Measurements from ENCODE around the gene INPP4A.

Gene INPP4A

DNA sequence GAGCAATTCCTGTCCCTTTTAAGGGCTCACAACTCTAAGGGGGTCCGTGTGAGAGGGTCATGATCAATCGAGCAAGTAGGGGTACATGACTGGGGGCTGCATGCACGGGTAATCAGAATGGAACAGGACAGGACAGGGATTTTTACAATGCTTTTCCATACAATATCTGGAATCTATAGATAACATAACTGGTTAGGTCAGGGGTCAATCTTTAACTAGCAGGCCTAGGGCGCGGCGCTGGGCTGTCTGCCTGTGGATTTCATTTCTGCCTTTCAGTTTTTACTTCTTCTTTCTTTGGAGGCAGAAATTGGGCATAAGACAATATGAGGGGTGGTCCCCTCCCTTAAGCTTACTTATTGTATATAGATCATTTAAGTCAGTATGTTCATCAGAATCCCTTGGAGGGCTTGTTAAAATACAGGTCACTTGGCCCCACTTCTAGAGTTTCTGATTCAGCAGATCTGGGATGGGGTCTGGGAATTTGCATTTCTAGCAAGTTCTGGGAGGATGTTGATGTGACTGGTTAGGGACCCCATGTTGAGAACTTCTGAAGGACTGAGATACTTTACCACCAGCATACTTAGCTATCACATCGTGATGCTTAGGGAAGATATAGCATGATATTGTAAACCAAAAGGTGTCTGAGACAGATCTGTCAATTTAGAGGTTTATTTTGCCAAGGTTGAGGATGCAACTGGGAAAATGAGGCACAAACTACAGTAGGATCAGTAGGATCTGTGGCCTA, 2.8 kb upstream of the INPP4A start:
- H3K4me1 ChIP-seq (ENCODE audit: insufficient read depth, low read length): peaks cover 13% of the 10 kb centered on the region
- no peak overlapping the region for H3K9ac ChIP-seq (ENCODE audit: low read length)
- no peak overlapping the region for H3K4me3 ChIP-seq (ENCODE audit: low read depth in 1 of 2, low read length in 2 of 2)
- no peaks in the 10 kb centered on the region for H3K9me3 ChIP-seq (ENCODE audit: low read length)
- H3K27me3 ChIP-seq (ENCODE audit: control insufficient read depth in 1 of 2, insufficient read depth in 2 of 2, low read length in 2 of 2): no peaks in the 10 kb centered on the region
- H3K36me3 ChIP-seq (ENCODE audit: insufficient read depth, low read length): no peaks in the 10 kb centered on the region
- H3K27ac ChIP-seq (ENCODE audit: low read depth, low read length): no peak overlapping the region

- H3K9me3 ChIP-seq (ENCODE audit: low read length): no peaks in the 10 kb centered on the region
- H3K4me3 ChIP-seq (ENCODE audit: low read depth in 1 of 2, low read length in 2 of 2): no peak overlapping the region
- H3K27me3 ChIP-seq (ENCODE audit: control insufficient read depth in 1 of 2, insufficient read depth in 2 of 2, low read length in 2 of 2): no peaks in the 10 kb centered on the region
- H3K4me1 ChIP-seq (ENCODE audit: insufficient read depth, low read length): peaks cover 17% of the 10 kb centered on the region
- no peak overlapping the region for H3K27ac ChIP-seq (ENCODE audit: low read depth, low read length)
- H3K36me3 ChIP-seq (ENCODE audit: insufficient read depth, low read length): no peaks in the 10 kb centered on the region
- H3K9ac ChIP-seq (ENCODE audit: low read length): no peak overlapping the region
Measured at GRCh38 chr2:98442488-98442887, 2.2 kb upstream of the INPP4A start.

DNA sequence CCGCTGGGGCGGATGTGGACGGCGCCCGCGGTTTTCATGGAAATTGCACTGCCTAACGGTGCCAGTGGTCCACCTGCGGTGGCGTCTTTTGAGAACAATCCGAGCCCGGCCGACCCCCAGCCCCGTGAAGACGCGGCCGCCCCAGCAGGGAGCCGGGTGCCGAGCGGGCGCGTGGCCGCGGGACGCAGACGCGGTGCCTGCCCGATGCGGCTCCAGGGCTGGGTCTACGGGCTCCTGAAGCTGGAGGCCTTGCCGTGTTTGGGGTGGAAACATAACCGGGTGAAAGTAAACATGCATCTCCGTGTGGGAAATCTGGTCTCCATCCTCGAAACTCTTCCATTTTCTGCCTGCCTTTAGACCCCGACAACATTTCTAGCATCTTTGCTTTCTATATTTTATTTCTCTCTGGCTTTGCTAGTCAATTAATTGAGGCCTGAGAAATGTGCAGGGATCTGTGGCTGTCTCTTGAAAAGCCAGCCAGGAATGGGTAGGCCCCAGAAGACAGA, 572 bp downstream of the INPP4A start:
- Histone ChIP-seq H3K9me3 (ENCODE audit: low read length) (no peaks in the 10 kb centered on the region), H3K4me3 (ENCODE audit: low read depth in 1 of 2, low read length in 2 of 2) (peak overlapping the region; percentile 67 to 91), H3K27me3 (ENCODE audit: control insufficient read depth in 1 of 2, insufficient read depth in 2 of 2, low read length in 2 of 2) (no peaks in the 10 kb centered on the region), H3K4me1 (ENCODE audit: insufficient read depth, low read length) (peaks cover 21% of the 10 kb centered on the region), H3K27ac (ENCODE audit: low read depth, low read length) (peak overlapping the region; percentile 78), H3K9ac (ENCODE audit: low read length) (peak overlapping the region; percentile 32), H3K36me3 (ENCODE audit: insufficient read depth, low read length) (no peaks in the 10 kb centered on the region)

DNA sequence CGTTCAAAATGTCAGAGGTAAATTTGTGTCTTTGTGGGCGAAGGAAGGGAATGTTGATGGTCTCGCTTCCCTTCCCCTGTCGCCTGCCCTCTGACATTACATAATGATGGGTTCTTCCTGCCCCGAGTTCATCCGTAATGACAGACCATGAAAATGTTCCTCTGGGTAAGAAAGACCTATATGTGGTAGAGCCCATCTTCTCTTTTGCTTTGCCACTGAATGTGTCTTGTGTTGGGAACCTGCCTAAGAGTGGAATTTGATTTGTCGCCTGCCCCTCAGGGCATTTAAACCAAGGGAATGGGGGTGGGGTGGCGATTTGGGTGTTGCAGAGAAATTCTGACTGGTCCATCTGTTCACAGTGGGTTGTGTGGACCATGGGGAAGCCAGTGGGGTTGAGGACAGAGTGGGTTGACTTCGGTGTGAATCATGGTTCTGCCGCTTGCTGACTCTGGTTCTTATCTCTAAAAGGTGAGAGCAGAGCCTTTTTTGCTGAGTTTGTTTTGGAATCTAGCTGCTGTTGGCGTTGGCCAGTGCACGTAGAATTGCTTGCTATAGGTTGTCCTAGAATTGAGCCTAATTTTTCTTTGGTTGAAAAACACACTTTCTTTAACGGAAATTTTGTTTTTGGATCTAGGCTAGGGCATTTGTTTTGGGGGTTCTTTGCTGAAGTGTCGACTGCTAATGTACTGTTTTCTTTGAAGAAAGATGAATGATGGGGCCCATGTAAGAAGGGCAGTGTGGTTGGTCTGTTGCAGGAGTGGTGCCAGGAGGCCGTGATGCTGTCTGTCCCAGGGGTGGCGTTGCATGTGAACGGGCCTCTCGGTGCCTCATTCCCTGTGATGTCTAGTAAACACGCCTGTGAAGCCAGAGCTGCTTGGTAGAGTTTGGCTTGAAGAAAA, 1.3 kb downstream of the INPP4A start:
- peaks cover 24% of the 10 kb centered on the region for H3K4me1 ChIP-seq (ENCODE audit: insufficient read depth, low read length)
- no peaks in the 10 kb centered on the region for H3K9me3 ChIP-seq (ENCODE audit: low read length)
- no peaks in the 10 kb centered on the region for H3K27me3 ChIP-seq (ENCODE audit: control insufficient read depth in 1 of 2, insufficient read depth in 2 of 2, low read length in 2 of 2)
- peak overlapping the region; percentile 32 for H3K9ac ChIP-seq (ENCODE audit: low read length)
- H3K27ac ChIP-seq (ENCODE audit: low read depth, low read length): peak overlapping the region; percentile 78
- H3K36me3 ChIP-seq (ENCODE audit: insufficient read depth, low read length): no peaks in the 10 kb centered on the region
- H3K4me3 ChIP-seq (ENCODE audit: low read depth in 1 of 2, low read length in 2 of 2): peak overlapping the region; percentile 67 to 91

- H3K36me3 ChIP-seq (ENCODE audit: insufficient read depth, low read length): no peaks in the 10 kb centered on the region
- H3K27me3 ChIP-seq (ENCODE audit: control insufficient read depth in 1 of 2, insufficient read depth in 2 of 2, low read length in 2 of 2): no peaks in the 10 kb centered on the region
- peaks cover 24% of the 10 kb centered on the region for H3K4me1 ChIP-seq (ENCODE audit: insufficient read depth, low read length)
- no peak overlapping the region for H3K27ac ChIP-seq (ENCODE audit: low read depth, low read length)
- H3K9me3 ChIP-seq (ENCODE audit: low read length): no peaks in the 10 kb centered on the region
- no peak overlapping the region for H3K9ac ChIP-seq (ENCODE audit: low read length)
- H3K4me3 ChIP-seq (ENCODE audit: low read depth in 1 of 2, low read length in 2 of 2): no peak overlapping the region
Measured at GRCh38 chr2:98446850-98447249, 2.2 kb downstream of the INPP4A start.

DNA sequence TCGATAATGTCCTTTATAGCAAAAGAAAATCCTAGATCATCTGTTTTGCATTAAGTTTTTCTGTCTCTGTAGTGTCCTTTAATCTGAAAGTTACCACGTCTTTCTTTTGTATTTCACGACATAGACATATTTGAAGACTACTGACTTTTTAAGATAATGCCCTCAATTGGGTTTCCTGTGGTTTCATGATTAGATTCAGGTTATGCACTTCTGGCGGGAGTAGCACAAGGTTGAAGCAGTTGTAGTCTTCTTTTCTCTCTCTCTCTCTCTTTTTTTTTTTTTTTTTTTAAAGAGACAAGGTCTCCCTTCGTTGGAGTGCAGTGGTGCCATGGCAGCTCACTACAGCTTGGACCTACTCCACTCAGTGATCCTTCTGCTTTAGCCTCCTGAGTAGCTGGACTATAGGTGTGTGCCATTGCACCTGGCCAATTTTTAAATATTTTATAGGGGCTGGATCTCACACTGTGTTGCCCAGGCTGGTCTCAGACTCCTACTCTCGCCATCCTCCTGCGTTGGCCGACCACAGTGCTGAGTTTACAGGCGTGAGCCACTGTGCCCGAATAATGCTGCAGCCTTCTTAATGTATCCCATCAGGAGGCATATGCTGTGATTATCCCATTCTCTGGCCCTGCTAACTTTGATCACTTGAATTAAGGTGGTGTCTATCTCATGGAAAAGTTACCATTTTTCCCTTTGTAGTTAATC, 3.9 kb downstream of the INPP4A start:
- no peak overlapping the region for H3K27ac ChIP-seq (ENCODE audit: low read depth, low read length)
- no peak overlapping the region for H3K9ac ChIP-seq (ENCODE audit: low read length)
- no peak overlapping the region for H3K4me3 ChIP-seq (ENCODE audit: low read depth in 1 of 2, low read length in 2 of 2)
- H3K4me1 ChIP-seq (ENCODE audit: insufficient read depth, low read length): peaks cover 34% of the 10 kb centered on the region
- no peaks in the 10 kb centered on the region for H3K27me3 ChIP-seq (ENCODE audit: control insufficient read depth in 1 of 2, insufficient read depth in 2 of 2, low read length in 2 of 2)
- no peaks in the 10 kb centered on the region for H3K9me3 ChIP-seq (ENCODE audit: low read length)
- no peaks in the 10 kb centered on the region for H3K36me3 ChIP-seq (ENCODE audit: insufficient read depth, low read length)

DNA sequence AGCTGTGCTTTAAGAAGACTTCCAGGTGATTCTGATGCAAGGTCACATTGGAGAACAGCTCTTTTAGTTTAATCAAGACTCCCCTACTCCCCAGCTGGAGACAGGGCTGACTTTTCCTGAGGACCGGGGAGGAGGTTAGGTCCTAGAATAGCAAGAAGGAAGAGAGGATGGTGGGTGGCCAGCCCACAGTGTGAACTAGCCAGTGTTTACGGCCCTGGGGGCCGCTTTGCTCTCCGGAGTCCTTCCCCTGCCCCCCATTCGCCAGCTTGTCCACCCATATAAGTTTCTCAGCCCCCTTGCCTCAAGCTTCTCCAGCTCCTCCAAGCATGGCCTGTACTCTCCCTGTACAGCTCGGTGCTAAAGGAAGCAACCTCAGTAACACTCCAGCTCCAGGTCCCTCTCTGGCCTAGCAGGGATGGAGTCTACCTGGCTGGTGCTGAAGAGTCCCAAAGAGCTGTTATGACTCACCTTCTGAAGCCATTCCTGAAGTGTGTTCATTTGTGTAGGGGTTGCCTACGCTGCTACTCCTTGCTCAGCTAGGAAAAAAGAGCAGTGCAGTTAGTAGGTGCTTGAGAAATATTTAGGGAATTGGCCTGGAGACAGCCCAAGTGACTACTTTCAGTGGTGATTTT, 7.9 kb downstream of the INPP4A start:
- no peak overlapping the region for H3K27ac ChIP-seq (ENCODE audit: low read depth, low read length)
- H3K4me3 ChIP-seq (ENCODE audit: low read depth in 1 of 2, low read length in 2 of 2): no peak overlapping the region
- H3K4me1 ChIP-seq (ENCODE audit: insufficient read depth, low read length): peaks cover 49% of the 10 kb centered on the region
- H3K36me3 ChIP-seq (ENCODE audit: insufficient read depth, low read length): no peaks in the 10 kb centered on the region
- no peak overlapping the region for H3K9ac ChIP-seq (ENCODE audit: low read length)
- H3K27me3 ChIP-seq (ENCODE audit: control insufficient read depth in 1 of 2, insufficient read depth in 2 of 2, low read length in 2 of 2): no peaks in the 10 kb centered on the region
- no peaks in the 10 kb centered on the region for H3K9me3 ChIP-seq (ENCODE audit: low read length)

GRCh38 chr2:98453083-98453482, 8.4 kb downstream of the INPP4A start:
- no peaks in the 10 kb centered on the region for H3K9me3 ChIP-seq (ENCODE audit: low read length)
- no peak overlapping the region for H3K27ac ChIP-seq (ENCODE audit: low read depth, low read length)
- H3K36me3 ChIP-seq (ENCODE audit: insufficient read depth, low read length): no peaks in the 10 kb centered on the region
- H3K9ac ChIP-seq (ENCODE audit: low read length): no peak overlapping the region
- no peaks in the 10 kb centered on the region for H3K27me3 ChIP-seq (ENCODE audit: control insufficient read depth in 1 of 2, insufficient read depth in 2 of 2, low read length in 2 of 2)
- peaks cover 52% of the 10 kb centered on the region for H3K4me1 ChIP-seq (ENCODE audit: insufficient read depth, low read length)
- H3K4me3 ChIP-seq (ENCODE audit: low read depth in 1 of 2, low read length in 2 of 2): no peak overlapping the region

- H3K9ac ChIP-seq (ENCODE audit: low read length): no peak overlapping the region
- H3K9me3 ChIP-seq (ENCODE audit: low read length): no peaks in the 10 kb centered on the region
- H3K27me3 ChIP-seq (ENCODE audit: control insufficient read depth in 1 of 2, insufficient read depth in 2 of 2, low read length in 2 of 2): no peaks in the 10 kb centered on the region
- H3K36me3 ChIP-seq (ENCODE audit: insufficient read depth, low read length): no peaks in the 10 kb centered on the region
- H3K4me1 ChIP-seq (ENCODE audit: insufficient read depth, low read length): peaks cover 52% of the 10 kb centered on the region
- no peak overlapping the region for H3K27ac ChIP-seq (ENCODE audit: low read depth, low read length)
- no peak overlapping the region for H3K4me3 ChIP-seq (ENCODE audit: low read depth in 1 of 2, low read length in 2 of 2)
Measured at GRCh38 chr2:98453531-98453930, 8.9 kb downstream of the INPP4A start.

GRCh38 chr2:98454073-98454472, 9.4 kb downstream of the INPP4A start:
- no peaks in the 10 kb centered on the region for H3K36me3 ChIP-seq (ENCODE audit: insufficient read depth, low read length)
- H3K9me3 ChIP-seq (ENCODE audit: low read length): no peaks in the 10 kb centered on the region
- no peak overlapping the region for H3K4me3 ChIP-seq (ENCODE audit: low read depth in 1 of 2, low read length in 2 of 2)
- H3K9ac ChIP-seq (ENCODE audit: low read length): no peak overlapping the region
- peak overlapping the region; percentile 54 for H3K27ac ChIP-seq (ENCODE audit: low read depth, low read length)
- H3K4me1 ChIP-seq (ENCODE audit: insufficient read depth, low read length): peaks cover 53% of the 10 kb centered on the region
- H3K27me3 ChIP-seq (ENCODE audit: control insufficient read depth in 1 of 2, insufficient read depth in 2 of 2, low read length in 2 of 2): no peaks in the 10 kb centered on the region

Data from muscle layer of colon (tissue), 2 donors.